Stimulated activated CD8-positive, alpha-beta memory T cell treated with anti-CD3 and anti-CD28 coated beads, Interleukin-2, amount 100 ng/mL, for 1 hour (primary cell): ENCODE measurements around the gene TFRC.
"Not testable (repeated sequence)": the region's sequence is repeated elsewhere in the genome, so short reads cannot be mapped to it uniquely, and the experiment has no call there.

ENCODE experiments used
- DNase-seq, 2 donors: peaks; one replicate each; pipeline ENCODE4 v3.0.0-alpha.2; 2020; ENCODE audit warnings: low read depth in 2 of 2

Gene TFRC

GRCh38 chr3:196081834-196082618 lies at the start of gene TFRC:
Gene TFRC (minus strand): TSS chr3:196082090. CDS start chr3:196077099, 4,991 bp downstream.
- DNase-seq: peak; percentile 93 to 94

GRCh38 chr3:196128172-196128843 lies 46.4 kb upstream of the TFRC start:
- DNase-seq: no peak

GRCh38 chr3:196127308-196128040 lies 45.6 kb upstream of the TFRC start:
- no peak for DNase-seq

- no peak for DNase-seq
Observed at GRCh38 chr3:196124608-196125007, 42.7 kb upstream of the TFRC start.

- no peak for DNase-seq
Observed at GRCh38 chr3:196122688-196123046, 40.8 kb upstream of the TFRC start.

GRCh38 chr3:196122021-196122687 lies 40.3 kb upstream of the TFRC start:
- DNase-seq: no peak

GRCh38 chr3:196121066-196121465 lies 39.2 kb upstream of the TFRC start:
- DNase-seq: no peak

GRCh38 chr3:196120291-196120951 lies 38.5 kb upstream of the TFRC start:
- DNase-seq: no peak

- DNase-seq: no peak
Observed at GRCh38 chr3:196117809-196118208, 35.9 kb upstream of the TFRC start.

- DNase-seq: no peak
Observed at GRCh38 chr3:196115678-196116083, 33.8 kb upstream of the TFRC start.

GRCh38 chr3:196111939-196112386 lies 30.1 kb upstream of the TFRC start:
- DNase-seq: no peak

GRCh38 chr3:196108075-196108743 lies 26.3 kb upstream of the TFRC start:
- no peak for DNase-seq

GRCh38 chr3:196104707-196105106 lies 22.8 kb upstream of the TFRC start:
- not testable (repeated sequence) for DNase-seq

- DNase-seq: not testable (repeated sequence)
Observed at GRCh38 chr3:196098365-196098980, 16.6 kb upstream of the TFRC start.

GRCh38 chr3:196097373-196098154 lies 15.7 kb upstream of the TFRC start:
- no peak for DNase-seq

GRCh38 chr3:196096382-196096953 lies 14.6 kb upstream of the TFRC start:
- DNase-seq: no peak

- no peak for DNase-seq
Observed at GRCh38 chr3:196093317-196094111, 11.6 kb upstream of the TFRC start.

- DNase-seq: no peak
Observed at GRCh38 chr3:196087906-196088305, 6.0 kb upstream of the TFRC start.

GRCh38 chr3:196082619-196082971 lies 705 bp upstream of the TFRC start:
- DNase-seq: no peak
